SK-N-SH (cell line): Measurements from ENCODE around the gene MYH15. TPM values are rescaled to one million over a fixed set of nuclear protein-coding genes. Genes with fewer than 3 reads are reported as not detected.

ENCODE experiments used
- CTCF ChIA-PET: fragments of 300-600, 350-600 bp; formaldehyde crosslinking; extraction: SDS; loops from one replicate; lab custom pipeline; 2021; lab: Yijun Ruan, JAX
- POLR2A ChIA-PET: fragments of 350-600 bp; sonication (Branson Sonifier 250); formaldehyde crosslinking; extraction: SDS; loops from one replicate; lab custom pipeline; 2020; ENCODE audit warnings: antibody characterized with exemption, inconsistent platforms; lab: Yijun Ruan, JAX
- DNase-seq: peaks from one replicate; pipeline ENCODE4 v3.0.0; 2012
- H2AFZ ChIP-seq: fragments of 200-600 bp; sonication (generic); 2 replicates; pipeline ENCODE4 v1.8.1; 2016; ENCODE audit warnings: antibody characterized with exemption, mild to moderate bottlenecking, low read depth
- H3F3A ChIP-seq: fragments of 200-600 bp; sonication (generic); replicated peaks from 2 replicates; pipeline ENCODE3; 2016; ENCODE audit warnings: antibody characterized with exemption, mild to moderate bottlenecking; ENCODE audit not compliant: insufficient read depth
- H3K27ac ChIP-seq, 2 experiments: fragments of 200-500 bp in 1 of 2; fragments of 200-600 bp in 1 of 2; sonication (Bioruptor generic) in 1 of 2; sonication (generic), shearing (Covaris generic) in 1 of 2; 2 replicates each; pipeline versions ENCODE4 v1.5.1 to v1.6.1; 2014 to 2016; ENCODE audit warnings: low read depth in 2 of 2, inconsistent platforms in 1 of 2, low read length in 1 of 2, mild to moderate bottlenecking in 1 of 2, mixed read lengths in 1 of 2
- H3K27me3 ChIP-seq: fragments of 200-600 bp; sonication (generic), shearing (Covaris generic); 2 replicates; pipeline ENCODE4 v1.6.1; 2016; ENCODE audit warnings: mixed run types; ENCODE audit not compliant: insufficient read depth
- H3K36me3 ChIP-seq, 2 experiments: fragments of 200-500 bp in 1 of 2; fragments of 200-600 bp in 1 of 2; sonication (Bioruptor generic) in 1 of 2; sonication (generic) in 1 of 2; replicated peaks in 1 of 2; 2 replicates each; pipeline versions ENCODE3 to v1.5.1; 2014 to 2016; ENCODE audit warnings: low read length in 1 of 2, mild to moderate bottlenecking in 1 of 2; ENCODE audit not compliant: insufficient read depth in 2 of 2, control insufficient read depth in 1 of 2
- H3K4me1 ChIP-seq, 2 experiments: fragments of 200-500 bp in 1 of 2; fragments of 200-600 bp in 1 of 2; sonication (Bioruptor generic) in 1 of 2; sonication (generic), shearing (Covaris generic) in 1 of 2; 2 replicates each; pipeline versions ENCODE4 v1.5.1 to v1.6.1; 2014 to 2016; ENCODE audit warnings: low read depth in 1 of 2, low read length in 1 of 2, mixed run types in 1 of 2; ENCODE audit not compliant: insufficient read depth in 2 of 2, control insufficient read depth in 1 of 2
- H3K4me2 ChIP-seq: fragments of 200-600 bp; sonication (generic), shearing (Covaris generic); 2 replicates; pipeline ENCODE4 v1.6.1; 2017; ENCODE audit warnings: mixed run types
- H3K4me3 ChIP-seq, 2 experiments: fragments of 200-500 bp in 1 of 2; fragments of 200-600 bp in 1 of 2; sonication (Bioruptor generic) in 1 of 2; sonication (generic), shearing (Covaris generic) in 1 of 2; 2 replicates each; pipeline versions ENCODE4 v1.5.1 to v1.8.1; 2014 to 2016; ENCODE audit warnings: low read depth in 2 of 2, inconsistent platforms in 1 of 2, low read length in 1 of 2, mild to moderate bottlenecking in 1 of 2, mixed read lengths in 1 of 2, moderate library complexity in 1 of 2
- H3K79me2 ChIP-seq: fragments of 200-600 bp; sonication (generic); 2 replicates; pipeline ENCODE4 v1.8.1; 2017; ENCODE audit warnings: mild to moderate bottlenecking; ENCODE audit not compliant: insufficient read depth
- H3K9ac ChIP-seq: fragments of 200-600 bp; sonication (generic); 2 replicates; pipeline ENCODE4 v1.6.1; 2017; ENCODE audit warnings: mixed run types
- H3K9me2 ChIP-seq: fragments of 200-600 bp; sonication (generic); 2 replicates; pipeline ENCODE4 v1.6.1; 2017; ENCODE audit warnings: mixed run types
- H3K9me3 ChIP-seq: fragments of 200-600 bp; sonication (generic); 2 replicates; pipeline ENCODE4 v1.6.1; 2017; ENCODE audit warnings: mixed run types, mild to moderate bottlenecking, moderate library complexity
- H4K20me1 ChIP-seq: fragments of 200-600 bp; sonication (generic); 2 replicates; pipeline ENCODE4 v1.6.1; 2017; ENCODE audit warnings: mild to moderate bottlenecking, mixed run types; ENCODE audit not compliant: insufficient read depth
- CHD2 ChIP-seq: fragments of 150-350 bp; IDR thresholded peaks from 2 replicates; pipeline ENCODE4 v1.6.1; 2018; ENCODE audit warnings: low read length; ENCODE audit not compliant: partially characterized antibody
- ELF1 ChIP-seq: IDR thresholded peaks from 2 replicates; pipeline ENCODE4 v1.4.0; 2012
- EP300 ChIP-seq, 2 experiments: IDR thresholded peaks; 2 replicates each; pipeline versions ENCODE4 v1.4.0 to v1.6.1; 2012; ENCODE audit warnings: borderline replicate concordance in 1 of 2, low read depth in 1 of 2, low read length in 1 of 2
- FOXJ3 ChIP-seq: sonication (generic); formaldehyde crosslinking; IDR thresholded peaks from 2 replicates; pipeline ENCODE4 v1.5.1; 2020; ENCODE audit warnings: mild to moderate bottlenecking, missing genetic modification reagents
- FOXM1 ChIP-seq: IDR thresholded peaks from 2 replicates; pipeline ENCODE4 v1.4.0; 2012; ENCODE audit warnings: low read depth, mild to moderate bottlenecking
- JUND ChIP-seq: IDR thresholded peaks from 2 replicates; pipeline ENCODE4 v1.4.0; 2012
- NRF1 ChIP-seq: IDR thresholded peaks from 2 replicates; pipeline ENCODE4 v1.6.1; 2012; ENCODE audit warnings: low read depth, mild to moderate bottlenecking, low read length
- POLR2AphosphoS5 ChIP-seq: IDR thresholded peaks from 2 replicates; pipeline ENCODE4 v1.6.1; 2012; ENCODE audit warnings: low read depth, low read length
- RFX5 ChIP-seq: IDR thresholded peaks from 2 replicates; pipeline ENCODE4 v1.6.1; 2012; ENCODE audit warnings: mild to moderate bottlenecking, improper control_type of control experiment, low read length
- RXRA ChIP-seq: IDR thresholded peaks from 2 replicates; pipeline ENCODE4 v1.4.0; 2012; ENCODE audit warnings: low read depth, mild to moderate bottlenecking, borderline replicate concordance
- SIN3A ChIP-seq: IDR thresholded peaks from 2 replicates; pipeline ENCODE4 v1.6.1; 2012; ENCODE audit warnings: low read depth, mild to moderate bottlenecking, low read length, moderate library complexity, borderline replicate concordance
- TCF12 ChIP-seq: IDR thresholded peaks from 2 replicates; pipeline ENCODE4 v1.4.0; 2012
- WGBS: methylation state at CpG from one replicate; pipeline ENCODE4 v1.1.6; 2017; ENCODE audit warnings: low lambda C conversion rate; 5-methylcytosine and 5-hydroxymethylcytosine counted together
- polyA plus RNA-seq, 3 experiments: library from polyadenylated mRNA; depleted of rRNA; stranded (reverse); fragments of >200 nt; gene quantifications; 2 replicates each; pipeline ENCODE4 v1.2.3, GENCODE V29; 2012
- TF ChIP-seq, protein P1 (sequence below): fragments of 150-350 bp; IDR thresholded peaks from 2 replicates; pipeline ENCODE4 v1.6.1; 2016; ENCODE audit warnings: mild to moderate bottlenecking, low read depth, low read length
- TF ChIP-seq, protein P2 (sequence below): IDR thresholded peaks from 2 replicates; pipeline ENCODE4 v1.4.0; 2012; ENCODE audit warnings: low read depth
- TF ChIP-seq, protein P3 (sequence below): IDR thresholded peaks from 2 replicates; pipeline ENCODE4; 2012
- TF ChIP-seq, protein P4 (sequence below): IDR thresholded peaks from 2 replicates; pipeline ENCODE4 v1.4.0; 2012; ENCODE audit warnings: low read depth, borderline replicate concordance

Gene MYH15
- polyA plus RNA-seq, 1 of the 3 experiments (the other 2 are of a cell fraction): 2.1 TPM

DNA sequence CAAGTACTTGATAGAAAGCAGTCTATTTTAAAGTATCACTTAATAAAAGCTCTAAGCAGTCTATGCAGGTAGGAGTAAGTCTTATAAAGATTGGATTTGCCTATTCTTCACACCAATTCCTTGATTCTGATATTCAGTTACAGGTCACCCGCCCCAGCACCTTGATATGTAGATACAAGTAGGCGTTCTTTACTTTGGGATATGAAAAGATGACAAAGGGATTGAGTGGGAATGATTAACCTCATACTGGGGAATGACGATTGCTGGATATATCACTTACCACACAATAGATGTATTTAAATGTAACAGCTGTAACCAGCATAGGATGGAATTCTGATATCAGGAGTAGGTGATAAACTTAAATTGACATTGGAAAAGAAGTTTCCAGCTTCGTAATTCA is 166.9 kb downstream of the MYH15 start:
- Histone ChIP-seq H3K9me2 (no peaks in the 10 kb centered on the region), H3K79me2 (no peaks in the 10 kb centered on the region), H3K9me3 (no peaks in the 10 kb centered on the region), H3K27me3 (no peaks in the 10 kb centered on the region), H3K36me3 (no peaks in the 10 kb centered on the region), H3K4me2 (no peak overlapping the region), H3K27ac (no peak overlapping the region), H3K9ac (no peak overlapping the region), H2AFZ (no peak overlapping the region), H3F3A (no peaks in the 10 kb centered on the region), H3K4me1 (no peaks in the 10 kb centered on the region), H3K4me3 (no peak overlapping the region), H4K20me1 (no peaks in the 10 kb centered on the region)
- DNase-seq: no peak
- ChIA-PET POLR2A (no interaction called here), CTCF (interaction anchor here (0.7 to 1.3 kb wide), 3 partner anchors 38 to 1107 kb away, joined by 3 read pairs; no protein-coding TSS in a partner anchor)
- WGBS: 68% methylated on average over 4 of the region's 4 CpGs
- TF ChIP-seq EP300 (IDR thresholded peaks at IDR 0.05; ENCODE audit: borderline replicate concordance in 1 of 2, low read depth in 1 of 2, low read length in 1 of 2): no peak
- TF ChIP-seq FOXM1: no peak
- TF ChIP-seq, protein P1, sequence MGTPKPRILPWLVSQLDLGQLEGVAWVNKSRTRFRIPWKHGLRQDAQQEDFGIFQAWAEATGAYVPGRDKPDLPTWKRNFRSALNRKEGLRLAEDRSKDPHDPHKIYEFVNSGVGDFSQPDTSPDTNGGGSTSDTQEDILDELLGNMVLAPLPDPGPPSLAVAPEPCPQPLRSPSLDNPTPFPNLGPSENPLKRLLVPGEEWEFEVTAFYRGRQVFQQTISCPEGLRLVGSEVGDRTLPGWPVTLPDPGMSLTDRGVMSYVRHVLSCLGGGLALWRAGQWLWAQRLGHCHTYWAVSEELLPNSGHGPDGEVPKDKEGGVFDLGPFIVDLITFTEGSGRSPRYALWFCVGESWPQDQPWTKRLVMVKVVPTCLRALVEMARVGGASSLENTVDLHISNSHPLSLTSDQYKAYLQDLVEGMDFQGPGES: no peak
- TF ChIP-seq JUND: no peak
- TF ChIP-seq, protein P2, sequence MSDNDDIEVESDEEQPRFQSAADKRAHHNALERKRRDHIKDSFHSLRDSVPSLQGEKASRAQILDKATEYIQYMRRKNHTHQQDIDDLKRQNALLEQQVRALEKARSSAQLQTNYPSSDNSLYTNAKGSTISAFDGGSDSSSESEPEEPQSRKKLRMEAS: no peak
- TF ChIP-seq TCF12: no peak
- no peak for TF ChIP-seq SIN3A
- no peak for TF ChIP-seq ELF1
- TF ChIP-seq NRF1: no peak
- TF ChIP-seq RXRA: no peak
- TF ChIP-seq, protein P3, sequence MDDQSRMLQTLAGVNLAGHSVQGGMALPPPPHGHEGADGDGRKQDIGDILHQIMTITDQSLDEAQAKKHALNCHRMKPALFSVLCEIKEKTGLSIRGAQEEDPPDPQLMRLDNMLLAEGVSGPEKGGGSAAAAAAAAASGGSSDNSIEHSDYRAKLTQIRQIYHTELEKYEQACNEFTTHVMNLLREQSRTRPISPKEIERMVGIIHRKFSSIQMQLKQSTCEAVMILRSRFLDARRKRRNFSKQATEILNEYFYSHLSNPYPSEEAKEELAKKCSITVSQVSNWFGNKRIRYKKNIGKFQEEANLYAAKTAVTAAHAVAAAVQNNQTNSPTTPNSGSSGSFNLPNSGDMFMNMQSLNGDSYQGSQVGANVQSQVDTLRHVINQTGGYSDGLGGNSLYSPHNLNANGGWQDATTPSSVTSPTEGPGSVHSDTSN: no peak
- no peak for TF ChIP-seq POLR2AphosphoS5
- TF ChIP-seq RFX5: no peak
- no peak for TF ChIP-seq CHD2
- TF ChIP-seq, protein P4, sequence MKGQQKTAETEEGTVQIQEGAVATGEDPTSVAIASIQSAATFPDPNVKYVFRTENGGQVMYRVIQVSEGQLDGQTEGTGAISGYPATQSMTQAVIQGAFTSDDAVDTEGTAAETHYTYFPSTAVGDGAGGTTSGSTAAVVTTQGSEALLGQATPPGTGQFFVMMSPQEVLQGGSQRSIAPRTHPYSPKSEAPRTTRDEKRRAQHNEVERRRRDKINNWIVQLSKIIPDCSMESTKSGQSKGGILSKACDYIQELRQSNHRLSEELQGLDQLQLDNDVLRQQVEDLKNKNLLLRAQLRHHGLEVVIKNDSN: no peak
- no peak for TF ChIP-seq FOXJ3 (CRISPR knock-in tag)
